Fibroblast of lung (primary cell): ENCODE measurements around the gene POLR1F.

Source experiments
- CTCF ChIP-seq, 2 donors: IDR thresholded peaks in 1 of 2; conservative IDR thresholded peaks in 1 of 2; 1 replicate in 1 of 2; 2 replicates in 1 of 2; pipeline ENCODE4 v1.5.1; 2011 to 2012; ENCODE audit warnings: low read length in 2 of 2, control low read depth in 1 of 2, inconsistent platforms in 1 of 2, low read depth in 1 of 2, mild to moderate bottlenecking in 1 of 2
- EZH2 ChIP-seq: IDR thresholded peaks from 2 replicates; pipeline ENCODE4 v1.5.1; 2012; ENCODE audit warnings: low read length, control low read depth, mild to moderate bottlenecking; ENCODE audit errors: missing control alignments

DNA sequence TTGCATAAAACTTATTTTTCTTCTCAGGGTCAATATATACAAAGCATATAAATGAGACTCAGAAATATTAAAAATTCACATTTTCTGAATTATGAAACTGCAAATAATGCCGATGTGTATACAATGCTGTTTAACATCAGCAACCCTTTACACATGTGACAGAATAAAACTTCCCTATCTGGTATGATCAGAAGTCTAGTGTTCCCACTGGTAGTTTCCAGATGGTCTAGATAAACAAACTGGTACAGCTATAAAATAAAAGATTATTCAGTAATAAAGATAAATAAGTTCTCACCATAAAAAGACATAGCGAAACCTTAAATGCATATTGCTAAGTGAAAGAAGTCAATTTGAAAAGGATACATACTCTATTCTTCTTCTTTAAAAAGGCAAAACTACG is 7.9 kb downstream of the POLR1F start:
- TF ChIP-seq CTCF (conservative IDR thresholded peaks at IDR 0.05 in 1 of 2, IDR thresholded peaks at IDR 0.05 in 1 of 2; ENCODE audit: low read depth in 1 of 2, low read length in 2 of 2) (no peak), EZH2 (no peak)
